HG02938 (cell line): ENCODE results near the gene CTNNA3.

Source experiments
- ATAC-seq: cut with Tn5 transposase; IDR thresholded peaks from one replicate; pipeline ENCODE4 v1.9.1; 2021; ENCODE audit warnings: mild to moderate bottlenecking, moderate library complexity; ENCODE audit not compliant: unreplicated experiment

Gene CTNNA3

GRCh38 chr10:65903620-65904019 lies 1792.4 kb downstream of the CTNNA3 start:
- ATAC-seq = no peak

- no peak for ATAC-seq
These were observed 1795.7 kb downstream of the CTNNA3 start for GRCh38 chr10:65900271-65900670.

GRCh38 chr10:65898055-65898454 lies 1797.9 kb downstream of the CTNNA3 start:
- no peak for ATAC-seq

- ATAC-seq = no peak
These were observed 1801.0 kb downstream of the CTNNA3 start for GRCh38 chr10:65894961-65895360.

GRCh38 chr10:65894379-65894778 lies 1801.6 kb downstream of the CTNNA3 start:
- ATAC-seq = no peak

GRCh38 chr10:65893676-65894075 lies 1802.3 kb downstream of the CTNNA3 start:
- ATAC-seq = no peak

GRCh38 chr10:65892284-65892683 lies 1803.7 kb downstream of the CTNNA3 start:
- no peak for ATAC-seq

GRCh38 chr10:65891073-65891981 lies 1804.7 kb downstream of the CTNNA3 start:
- ATAC-seq = peak; percentile 91

- no peak for ATAC-seq
These were observed 1831.5 kb downstream of the CTNNA3 start for GRCh38 chr10:65864529-65864928.

GRCh38 chr10:65864036-65864435 lies 1832.0 kb downstream of the CTNNA3 start:
- ATAC-seq = no peak
